HTR-8/SVneo (cell line): ENCODE measurements around the gene ZXDC.
A peak's percentile ranks its signal among the peaks of the same experiment; 100 is the strongest.

Experiments
- DNase-seq: peaks from one replicate; pipeline ENCODE4 v3.0.0; 2011; ENCODE audit warnings: low spot score, mixed read lengths; ENCODE audit not compliant: insufficient read length
- FAIRE-seq: peaks from 2 replicates; lab custom pipeline; 2011; peaks lifted over from hg19 to GRCh38; lab: Jason Lieb, UNC

The ZXDC gene

DNA sequence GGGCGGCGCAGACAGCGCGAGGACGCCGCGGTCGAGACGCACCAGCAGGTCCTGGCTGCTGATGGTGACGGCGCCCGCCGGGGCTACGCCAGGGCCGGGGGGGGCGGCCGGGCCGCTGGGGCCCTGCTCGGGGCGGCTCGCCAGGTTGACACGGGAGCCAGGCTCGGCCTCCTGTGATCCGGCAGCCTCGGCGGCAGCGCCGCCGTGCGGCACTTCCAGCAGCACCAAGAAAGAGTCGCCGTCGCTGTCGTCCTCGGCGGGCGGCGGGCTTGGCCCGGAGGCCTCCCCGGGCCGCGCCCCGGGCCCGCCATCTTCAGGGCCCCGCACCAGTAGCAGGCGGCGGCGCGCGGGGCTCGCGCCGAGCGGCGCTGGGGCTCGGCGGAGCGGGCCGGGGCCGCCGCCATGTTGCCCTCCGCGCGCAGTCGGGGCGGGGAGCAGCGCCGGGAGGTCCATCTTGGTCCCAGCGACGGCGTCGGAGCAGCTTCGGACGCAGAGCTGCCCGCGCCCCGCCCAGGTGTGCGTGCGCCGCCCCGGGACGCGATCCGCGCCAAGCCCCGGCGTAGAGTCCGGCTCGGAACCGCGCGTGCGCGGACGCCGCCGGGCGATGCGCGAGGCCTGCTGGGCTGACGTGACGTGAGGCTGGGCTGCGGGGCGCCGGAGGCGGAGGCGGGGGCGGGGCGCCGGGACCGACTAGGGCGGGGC is at the start of gene ZXDC:
Gene ZXDC, minus strand, starts transcription at position 479 of the 702 bp plus-strand sequence. Its CDS starts 26 bp downstream, at position 453.
- peak; percentile 99 for DNase-seq
- FAIRE-seq, result peak; percentile 97

GRCh38 chr3:126525091-126525852 is 49.6 kb upstream of the ZXDC start:
- DNase-seq (no peak), FAIRE-seq (no peak)

GRCh38 chr3:126524429-126524988 is 48.8 kb upstream of the ZXDC start:
- FAIRE-seq, result no peak
- no peak for DNase-seq

- peak; percentile 35 for DNase-seq
- FAIRE-seq, result peak; percentile 38
Measured at GRCh38 chr3:126523745-126524428, 48.2 kb upstream of the ZXDC start, which contains the start of gene CHST13. Gene CHST13, plus strand, starts transcription at chr3:126524155. Its CDS starts 178 bp downstream, at chr3:126524333.

DNA sequence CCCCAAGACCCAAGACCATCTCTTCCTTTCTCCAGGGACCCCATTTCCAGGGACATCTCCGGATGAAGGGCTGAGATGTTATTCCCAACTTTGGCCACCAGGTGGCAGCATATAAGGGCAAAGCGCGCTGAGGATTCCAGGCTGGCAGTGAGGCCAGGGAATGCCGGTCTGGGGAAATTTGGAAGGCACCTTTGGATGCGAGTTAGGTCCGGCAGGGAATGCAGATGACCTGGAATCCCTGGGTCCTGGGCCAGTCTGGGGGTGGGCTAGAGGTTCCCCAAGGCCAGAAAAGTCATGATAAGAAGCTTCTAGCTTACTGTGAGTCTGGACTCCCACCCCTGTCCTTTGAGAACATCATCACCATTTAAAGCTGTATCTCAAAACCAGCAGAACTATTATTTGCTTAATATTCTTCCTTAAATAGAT is 46.7 kb upstream of the ZXDC start:
- DNase-seq, result peak; percentile 76
- FAIRE-seq, result peak; percentile 82

GRCh38 chr3:126521122-126521891 is 45.6 kb upstream of the ZXDC start:
- FAIRE-seq, result no peak
- no peak for DNase-seq

GRCh38 chr3:126519506-126520455 is 44.1 kb upstream of the ZXDC start:
- DNase-seq, result no peak
- FAIRE-seq, result no peak

DNA sequence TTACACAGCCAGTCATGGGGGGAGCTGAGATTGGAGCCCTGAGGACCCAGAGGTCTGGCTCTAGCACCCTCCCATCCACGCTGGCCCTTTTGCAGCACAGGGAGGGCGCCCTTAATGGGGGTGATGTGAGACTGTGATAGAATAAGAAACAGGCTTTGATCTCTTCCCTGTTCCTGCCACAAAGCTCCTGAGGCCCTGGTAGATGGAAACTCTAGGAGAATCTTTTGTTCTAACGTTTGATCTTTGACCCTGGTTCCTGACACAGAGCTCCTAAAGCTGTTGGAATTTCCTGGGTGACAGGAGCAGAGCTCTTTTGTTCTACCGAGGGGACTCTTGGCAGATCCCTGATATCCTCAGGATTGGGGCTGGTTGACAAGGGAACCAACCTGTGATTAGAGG is 43.1 kb upstream of the ZXDC start:
- no peak for FAIRE-seq
- no peak for DNase-seq

DNA sequence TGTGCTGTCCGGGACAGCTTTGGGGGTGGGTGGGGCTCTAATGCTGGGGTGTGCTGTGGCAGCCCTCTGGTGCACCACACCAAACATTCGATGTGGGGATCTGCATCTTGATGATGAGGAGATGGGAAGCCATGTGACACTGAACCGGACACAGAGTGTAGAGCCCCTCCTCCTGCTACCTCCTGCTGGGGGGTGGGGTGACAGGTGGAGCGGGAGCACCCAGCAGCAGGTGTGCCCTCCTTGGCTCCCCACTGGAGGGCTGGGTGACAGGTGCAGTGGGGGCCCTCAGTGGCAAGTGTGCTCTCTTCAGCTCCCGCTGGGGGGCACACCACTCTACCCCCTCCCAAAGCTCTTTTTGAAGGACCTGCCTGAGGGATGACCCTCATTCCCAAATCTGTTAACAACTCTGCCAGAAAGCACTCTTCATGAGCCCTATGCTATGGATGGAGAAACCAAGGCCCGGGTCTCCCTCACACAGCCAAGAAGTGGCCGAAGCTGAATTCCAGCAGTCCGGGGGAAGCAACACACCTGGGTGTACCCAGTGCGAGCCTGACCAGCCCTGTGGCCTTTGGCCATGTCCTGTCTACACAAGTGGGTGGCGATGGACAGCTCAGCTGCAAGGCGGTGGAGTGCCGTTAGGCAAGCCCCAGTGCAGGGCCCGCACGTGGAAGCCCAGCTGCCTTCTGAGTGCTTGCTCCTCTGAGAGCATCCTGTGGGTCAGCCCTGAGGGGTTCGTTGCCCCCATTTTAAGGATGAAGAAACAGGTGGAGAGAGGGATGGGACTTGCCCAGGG is 42.5 kb upstream of the ZXDC start:
- FAIRE-seq, result no peak
- no peak for DNase-seq

DNA sequence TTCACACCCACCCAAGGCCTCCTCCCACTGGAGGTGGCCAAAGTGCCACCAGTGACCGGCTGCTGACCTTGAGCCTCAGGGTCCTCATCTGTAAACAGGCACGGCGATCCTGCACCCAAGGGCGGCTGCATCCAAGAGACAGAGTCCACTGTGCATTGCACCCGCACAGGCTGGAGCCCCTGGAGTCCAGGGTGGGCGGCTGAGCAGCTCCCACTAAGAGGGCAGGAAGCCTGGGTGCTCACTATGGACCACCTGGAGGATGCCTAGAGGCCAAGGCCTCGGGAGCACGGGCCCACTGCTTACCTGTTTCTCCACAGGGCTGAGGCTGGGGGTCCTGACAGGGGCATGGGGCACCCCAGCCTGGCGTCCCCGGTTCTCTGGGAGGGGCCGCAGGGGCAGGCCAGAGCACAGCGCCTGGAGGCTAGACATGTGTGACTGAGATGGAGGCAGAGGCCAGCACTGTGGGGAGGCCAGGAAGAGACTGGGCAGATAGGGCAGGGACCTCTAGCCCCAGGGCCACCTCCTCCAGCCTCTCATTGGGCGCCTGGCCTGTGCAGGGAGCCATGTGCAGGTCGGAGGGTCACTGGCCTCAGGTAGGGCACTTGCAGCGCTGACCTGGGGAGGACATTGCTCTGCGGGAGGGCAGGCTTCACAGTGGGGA is 41.7 kb upstream of the ZXDC start, which contains the start of gene UROC1:
Gene UROC1, minus strand, starts transcription at position 483 of the 661 bp plus-strand sequence. Its CDS starts 54 bp downstream, at position 429.
- no peak for DNase-seq

DNA sequence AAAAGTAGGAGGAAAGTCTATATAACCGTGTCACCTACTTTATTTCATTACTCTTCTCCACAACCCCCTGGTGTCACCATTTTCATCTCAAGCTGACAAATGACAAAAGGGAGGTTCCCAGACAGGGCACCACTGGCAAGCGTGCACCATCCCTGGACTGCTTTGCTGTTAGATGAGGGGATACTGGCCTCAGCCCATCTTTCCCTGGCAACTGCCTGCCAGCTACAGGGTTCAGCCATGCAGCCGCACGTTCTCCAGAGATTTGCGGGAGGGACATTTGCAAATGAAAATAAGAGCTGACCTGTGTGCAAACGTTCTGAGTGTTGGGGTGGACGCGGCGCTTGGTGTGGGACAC is 41.2 kb upstream of the ZXDC start:
- no peak for FAIRE-seq
- no peak for DNase-seq

More for the DNA sequence above, 41.7 kb upstream of the ZXDC start, which contains the start of gene UROC1:
- no peak for FAIRE-seq

- peak; percentile 38 for FAIRE-seq
- no peak for DNase-seq
Measured at GRCh38 chr3:126516152-126516935, 40.7 kb upstream of the ZXDC start.

- no peak for DNase-seq
- no peak for FAIRE-seq
Measured at GRCh38 chr3:126515066-126515706, 39.5 kb upstream of the ZXDC start.

- FAIRE-seq, result no peak
- DNase-seq, result no peak
Measured at GRCh38 chr3:126514161-126514560, 38.5 kb upstream of the ZXDC start.

DNA sequence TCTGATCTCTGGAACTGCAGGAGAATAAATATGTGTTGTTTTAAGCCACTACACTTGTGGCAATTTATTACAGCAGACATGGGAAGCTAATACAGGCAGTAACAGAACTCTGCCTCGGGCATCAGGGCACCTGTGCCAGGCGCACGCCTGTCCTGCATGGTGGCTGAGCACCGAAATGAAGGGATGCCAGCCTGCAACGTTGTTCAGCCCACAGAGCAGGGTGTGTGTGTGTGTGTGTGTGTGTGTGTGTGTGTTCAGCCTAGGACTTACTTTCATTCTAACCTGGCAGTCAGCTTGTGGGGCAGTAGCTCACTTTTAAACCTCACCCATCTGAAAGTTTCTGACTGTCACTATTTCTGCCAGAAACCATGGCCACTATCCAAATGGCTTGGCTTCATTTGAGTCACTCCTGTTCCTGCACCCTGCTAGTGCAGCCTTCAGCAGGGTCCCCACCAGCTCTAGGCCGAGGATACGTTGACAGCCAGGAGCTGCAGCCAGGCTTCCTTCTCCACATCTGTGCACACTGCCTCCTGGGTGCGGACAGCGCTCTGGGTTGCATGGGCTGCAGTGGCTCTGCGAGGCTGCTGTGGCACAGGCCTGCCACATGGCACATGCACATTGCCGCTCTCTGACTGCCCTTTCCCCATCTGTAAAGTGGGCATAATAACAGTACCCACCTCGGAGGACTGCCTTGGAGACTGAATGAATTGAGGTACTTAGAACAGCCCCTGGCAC is 37.4 kb upstream of the ZXDC start:
- FAIRE-seq, result no peak

More for the DNA sequence above, 37.4 kb upstream of the ZXDC start:
- no peak for DNase-seq
